ENCODE data around the gene KDR.

The KDR gene

DNA sequence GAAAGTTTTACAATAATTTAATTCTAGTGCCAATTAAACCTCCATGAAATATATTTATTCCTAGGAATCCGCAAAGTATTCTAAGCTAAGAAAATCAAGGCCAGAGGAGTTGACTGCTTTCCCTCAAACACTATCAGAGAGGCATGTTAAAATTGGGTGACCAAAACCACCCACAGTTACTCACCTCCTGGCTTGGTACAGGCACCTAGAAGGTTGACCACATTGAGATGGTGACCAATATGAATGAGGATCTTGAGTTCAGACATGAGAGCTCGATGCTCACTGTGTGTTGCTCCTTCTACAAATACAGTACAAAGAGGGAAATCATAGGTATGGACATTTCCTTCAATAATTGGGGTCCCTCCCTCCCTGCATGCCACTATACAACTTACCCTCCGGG is 29.4 kb downstream of the KDR start:
- no peak for DNase-seq
- Histone ChIP-seq H3K4me3 (ENCODE audit: low read depth, low read length) (no peak overlapping the region), H3K27me3 (replicated peaks) (no peaks in the 10 kb centered on the region), H3K27ac (no peak overlapping the region), H3K36me3 (replicated peaks) (no peaks in the 10 kb centered on the region)
- in situ Hi-C loops (cut with HindIII; ENCODE audit: low pct_ligation_motif_present, low sequenced_read_pairs): no loop called here
- TF ChIP-seq, protein P1, sequence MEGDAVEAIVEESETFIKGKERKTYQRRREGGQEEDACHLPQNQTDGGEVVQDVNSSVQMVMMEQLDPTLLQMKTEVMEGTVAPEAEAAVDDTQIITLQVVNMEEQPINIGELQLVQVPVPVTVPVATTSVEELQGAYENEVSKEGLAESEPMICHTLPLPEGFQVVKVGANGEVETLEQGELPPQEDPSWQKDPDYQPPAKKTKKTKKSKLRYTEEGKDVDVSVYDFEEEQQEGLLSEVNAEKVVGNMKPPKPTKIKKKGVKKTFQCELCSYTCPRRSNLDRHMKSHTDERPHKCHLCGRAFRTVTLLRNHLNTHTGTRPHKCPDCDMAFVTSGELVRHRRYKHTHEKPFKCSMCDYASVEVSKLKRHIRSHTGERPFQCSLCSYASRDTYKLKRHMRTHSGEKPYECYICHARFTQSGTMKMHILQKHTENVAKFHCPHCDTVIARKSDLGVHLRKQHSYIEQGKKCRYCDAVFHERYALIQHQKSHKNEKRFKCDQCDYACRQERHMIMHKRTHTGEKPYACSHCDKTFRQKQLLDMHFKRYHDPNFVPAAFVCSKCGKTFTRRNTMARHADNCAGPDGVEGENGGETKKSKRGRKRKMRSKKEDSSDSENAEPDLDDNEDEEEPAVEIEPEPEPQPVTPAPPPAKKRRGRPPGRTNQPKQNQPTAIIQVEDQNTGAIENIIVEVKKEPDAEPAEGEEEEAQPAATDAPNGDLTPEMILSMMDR (IDR thresholded peaks at IDR 0.05; ENCODE audit: low read depth, low read length, missing control alignments): no peak

DNA sequence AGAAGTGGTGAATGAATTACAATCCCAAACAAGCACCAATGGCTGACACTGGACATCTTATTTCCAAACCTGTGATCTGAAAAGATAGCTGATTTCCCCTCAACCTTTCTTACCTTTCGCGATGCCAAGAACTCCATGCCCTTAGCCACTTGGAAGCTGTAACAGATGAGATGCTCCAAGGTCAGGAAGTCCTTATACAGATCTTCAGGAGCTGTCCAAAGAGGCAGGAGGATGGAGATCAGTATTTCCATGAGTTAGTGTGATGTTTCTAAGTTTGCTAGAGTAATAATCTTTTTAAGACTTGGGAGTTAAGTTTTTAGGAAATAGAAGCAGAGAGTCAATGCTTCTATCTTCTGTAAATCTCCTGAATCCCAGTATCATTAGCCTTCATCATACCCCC is 32.9 kb downstream of the KDR start:
- H3K36me3 ChIP-seq (replicated peaks): no peaks in the 10 kb centered on the region
- in situ Hi-C loops (cut with HindIII; ENCODE audit: low pct_ligation_motif_present, low sequenced_read_pairs): no loop called here
- no peak overlapping the region for H3K4me3 ChIP-seq (ENCODE audit: low read depth, low read length)
- H3K27ac ChIP-seq: no peak overlapping the region
- no peak for DNase-seq
- no peaks in the 10 kb centered on the region for H3K27me3 ChIP-seq (replicated peaks)
- TF ChIP-seq, protein P1 (IDR thresholded peaks at IDR 0.05; ENCODE audit: low read depth, low read length, missing control alignments): no peak

DNA sequence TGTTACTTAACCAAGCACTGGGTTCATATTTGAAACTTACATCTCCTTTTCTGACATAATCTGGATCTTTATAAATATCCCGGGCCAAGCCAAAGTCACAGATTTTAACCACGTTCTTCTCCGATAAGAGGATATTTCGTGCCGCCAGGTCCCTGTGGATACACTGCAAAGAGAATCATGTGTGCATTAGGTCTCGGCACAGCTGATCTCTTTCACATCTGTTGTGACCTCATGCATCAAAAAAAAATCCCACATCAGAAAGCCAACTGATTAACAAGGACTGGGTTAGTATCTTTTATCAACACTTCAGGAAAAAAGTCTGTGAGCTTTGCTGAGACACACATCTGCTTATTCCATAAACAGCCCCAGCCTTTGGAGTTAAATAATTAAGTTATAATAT is 35.5 kb downstream of the KDR start:
- H3K27ac ChIP-seq: no peak overlapping the region
- no peak overlapping the region for H3K4me3 ChIP-seq (ENCODE audit: low read depth, low read length)
- H3K36me3 ChIP-seq (replicated peaks): no peaks in the 10 kb centered on the region
- DNase-seq: no peak
- in situ Hi-C loops (cut with HindIII; ENCODE audit: low pct_ligation_motif_present, low sequenced_read_pairs): no loop called here
- H3K27me3 ChIP-seq (replicated peaks): no peaks in the 10 kb centered on the region
- TF ChIP-seq, protein P1 (IDR thresholded peaks at IDR 0.05; ENCODE audit: low read depth, low read length, missing control alignments): no peak

DNA sequence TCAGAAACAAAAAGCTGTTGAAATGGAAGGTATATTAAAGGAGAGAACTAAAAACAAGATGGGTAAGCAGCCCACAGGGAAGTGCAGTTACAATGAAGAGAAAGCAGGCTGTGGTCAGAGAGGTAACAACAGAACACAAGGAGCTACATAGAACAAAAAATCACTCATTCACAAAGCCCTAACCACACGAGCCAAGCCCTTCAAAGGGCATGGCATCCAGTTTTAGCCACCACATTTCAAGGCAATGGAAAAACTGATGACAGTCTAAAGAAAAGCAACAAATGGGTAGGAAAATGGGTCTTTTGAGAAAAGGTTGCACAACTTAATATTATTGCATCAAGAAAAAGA is 37.5 kb downstream of the KDR start:
- no peaks in the 10 kb centered on the region for H3K36me3 ChIP-seq (replicated peaks)
- TF ChIP-seq, protein P1 (IDR thresholded peaks at IDR 0.05; ENCODE audit: low read depth, low read length, missing control alignments): no peak
- no peak for DNase-seq
- no peaks in the 10 kb centered on the region for H3K27me3 ChIP-seq (replicated peaks)
- in situ Hi-C loops (cut with HindIII; ENCODE audit: low pct_ligation_motif_present, low sequenced_read_pairs): no loop called here
- no peak overlapping the region for H3K4me3 ChIP-seq (ENCODE audit: low read depth, low read length)
- H3K27ac ChIP-seq: no peak overlapping the region

DNA sequence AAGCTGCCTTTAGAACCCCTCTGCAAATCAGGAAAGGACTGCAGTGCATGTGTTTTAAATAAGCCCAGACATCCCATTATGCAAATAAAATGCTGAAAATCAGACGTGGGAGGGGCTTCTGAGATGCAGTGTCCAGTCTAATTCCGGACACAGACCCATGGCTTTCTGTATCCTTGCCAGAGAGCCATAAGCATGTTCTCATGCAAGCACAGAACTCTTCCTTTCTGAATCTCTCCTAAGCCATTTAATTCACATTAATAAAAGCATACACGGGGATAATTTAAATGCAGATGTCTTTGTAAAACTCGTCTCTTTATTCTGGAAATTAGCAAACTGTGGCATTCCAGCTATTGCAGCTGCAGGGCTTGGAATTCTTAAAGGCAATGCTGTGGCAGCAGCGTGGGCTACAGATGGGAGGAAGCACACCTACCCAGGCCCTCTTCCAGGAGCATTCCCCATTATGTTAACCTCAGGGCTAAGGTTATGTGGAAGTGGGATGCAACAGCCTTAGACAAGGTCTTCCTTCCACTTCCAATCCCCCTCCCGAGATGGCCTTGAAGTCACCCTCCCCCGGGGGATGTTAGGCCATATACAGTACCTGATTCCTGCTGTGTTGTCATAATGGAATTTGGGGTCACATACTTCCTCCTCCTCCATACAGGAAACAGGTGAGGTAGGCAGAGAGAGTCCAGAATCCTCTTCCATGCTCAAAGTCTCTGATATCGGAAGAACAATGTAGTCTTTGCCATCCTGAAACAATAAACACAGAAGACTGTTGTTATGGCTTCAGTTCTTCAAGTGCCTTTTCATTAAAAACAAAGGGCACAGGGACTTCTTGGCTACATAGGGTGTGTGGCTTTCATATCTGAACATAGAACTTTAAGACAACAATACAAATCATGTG is 38.1 kb downstream of the KDR start:
- Histone ChIP-seq H3K27ac (no peak overlapping the region), H3K27me3 (replicated peaks) (no peaks in the 10 kb centered on the region), H3K4me3 (ENCODE audit: low read depth, low read length) (no peak overlapping the region), H3K36me3 (replicated peaks) (no peaks in the 10 kb centered on the region)
- TF ChIP-seq, protein P1 (IDR thresholded peaks at IDR 0.05; ENCODE audit: low read depth, low read length, missing control alignments): no peak
- in situ Hi-C loops (cut with HindIII; ENCODE audit: low pct_ligation_motif_present, low sequenced_read_pairs): no loop called here
- no peak for DNase-seq

DNA sequence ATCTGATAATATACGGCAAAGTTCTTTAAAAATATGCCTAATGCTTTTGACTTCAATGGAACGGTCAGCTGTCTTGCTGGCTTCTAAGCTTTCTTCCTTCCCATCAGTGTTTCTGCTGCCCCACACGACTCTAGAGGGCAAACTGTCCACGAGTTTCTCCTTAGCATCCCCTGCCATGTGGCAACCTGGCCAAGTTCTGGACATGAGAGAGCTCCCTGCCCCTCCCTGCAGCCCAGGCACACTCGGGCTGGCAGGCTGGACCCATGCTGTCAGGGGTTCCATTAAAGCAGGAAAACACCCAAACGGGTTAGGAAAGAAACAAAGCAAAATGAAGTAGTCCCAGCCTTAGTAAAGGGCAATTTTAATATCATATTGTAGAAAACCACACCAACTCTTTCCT is 38.8 kb downstream of the KDR start:
- Histone ChIP-seq H3K4me3 (ENCODE audit: low read depth, low read length) (no peak overlapping the region), H3K36me3 (replicated peaks) (no peaks in the 10 kb centered on the region), H3K27ac (no peak overlapping the region), H3K27me3 (replicated peaks) (no peaks in the 10 kb centered on the region)
- DNase-seq: no peak
- TF ChIP-seq, protein P1 (IDR thresholded peaks at IDR 0.05; ENCODE audit: low read depth, low read length, missing control alignments): no peak
- in situ Hi-C loops (cut with HindIII; ENCODE audit: low pct_ligation_motif_present, low sequenced_read_pairs): no loop called here

Data from brain microvascular endothelial cell (primary cell).